Activated naive CD4-positive, alpha-beta T cell treated with anti-CD3 and anti-CD28 coated beads, Interleukin-2, amount 50 U/mL, for 16 hours (primary cell): Measurements from ENCODE around the gene DACH2.
"Not testable (repeated sequence)": the region's sequence is repeated elsewhere in the genome, so short reads cannot be mapped to it uniquely, and the experiment has no call there.

Experiments
- DNase-seq: peaks from one replicate; pipeline ENCODE4 v3.0.0-alpha.2; 2020

DACH2 gene

GRCh38 chrX:86148024-86148511, at the start of gene DACH2:
Gene DACH2 (plus strand): TSS chrX:86148451.
- DNase-seq = peak; percentile 28

- no peak for DNase-seq
These were observed 45.9 kb upstream of the DACH2 start for GRCh38 chrX:86102341-86102740.

GRCh38 chrX:86103061-86103460, 45.2 kb upstream of the DACH2 start:
- no peak for DNase-seq

- no peak for DNase-seq
These were observed 43.7 kb upstream of the DACH2 start for GRCh38 chrX:86104526-86104925.

GRCh38 chrX:86121916-86122315, 26.3 kb upstream of the DACH2 start:
- no peak for DNase-seq

GRCh38 chrX:86133761-86134160, 14.5 kb upstream of the DACH2 start:
- no peak for DNase-seq

GRCh38 chrX:86137071-86137470, 11.2 kb upstream of the DACH2 start:
- DNase-seq = no peak

GRCh38 chrX:86141786-86142185, 6.5 kb upstream of the DACH2 start:
- DNase-seq = no peak

GRCh38 chrX:86146102-86146501, 2.1 kb upstream of the DACH2 start:
- no peak for DNase-seq

- no peak for DNase-seq
These were observed 343 bp downstream of the DACH2 start for GRCh38 chrX:86148594-86148993.

GRCh38 chrX:86149119-86149518, 868 bp downstream of the DACH2 start:
- no peak for DNase-seq

- no peak for DNase-seq
These were observed 6.3 kb downstream of the DACH2 start for GRCh38 chrX:86154553-86154952.

GRCh38 chrX:86171366-86171765, 23.1 kb downstream of the DACH2 start:
- DNase-seq = no peak

- DNase-seq = no peak
These were observed 30.7 kb downstream of the DACH2 start for GRCh38 chrX:86178906-86179305.

- DNase-seq = not testable (repeated sequence)
These were observed 33.1 kb downstream of the DACH2 start for GRCh38 chrX:86181325-86181724.

GRCh38 chrX:86192827-86193226, 44.6 kb downstream of the DACH2 start:
- DNase-seq = no peak

GRCh38 chrX:86194758-86195157, 46.5 kb downstream of the DACH2 start:
- DNase-seq = no peak

GRCh38 chrX:86195343-86195742, 47.1 kb downstream of the DACH2 start:
- no peak for DNase-seq

GRCh38 chrX:86197815-86198214, 49.6 kb downstream of the DACH2 start:
- no peak for DNase-seq

- no peak for DNase-seq
These were observed 62.5 kb downstream of the DACH2 start for GRCh38 chrX:86210772-86211171.

GRCh38 chrX:86215260-86215659, 67.0 kb downstream of the DACH2 start:
- DNase-seq = no peak

- DNase-seq = no peak
These were observed 89.2 kb downstream of the DACH2 start for GRCh38 chrX:86237482-86237881.

GRCh38 chrX:86241547-86241946, 93.3 kb downstream of the DACH2 start:
- DNase-seq = no peak

GRCh38 chrX:86263526-86263925, 115.3 kb downstream of the DACH2 start:
- no peak for DNase-seq

GRCh38 chrX:86295293-86295692, 147.0 kb downstream of the DACH2 start:
- no peak for DNase-seq

- no peak for DNase-seq
These were observed 174.7 kb downstream of the DACH2 start for GRCh38 chrX:86322913-86323312.
